Gastroesophageal sphincter (tissue), 3 donors: ENCODE measurements around the gene CACNA1E.

Experiments used
- CTCF ChIP-seq, 4 experiments: fragments of 200-600 bp in 2 of 4; fragments of 450-650 bp in 2 of 4; sonication (generic) in 1 of 4; IDR thresholded peaks; one replicate each; pipeline ENCODE4 v1.5.1; 2017 to 2019; ENCODE audit warnings: antibody characterized with exemption in 4 of 4, mild to moderate bottlenecking in 2 of 4, moderate library complexity in 2 of 4
- POLR2A ChIP-seq, 2 donors: fragments of 450-650 bp; IDR thresholded peaks; one replicate each; pipeline ENCODE4 v1.6.1; 2017; ENCODE audit warnings: antibody characterized with exemption in 2 of 2, mild to moderate bottlenecking in 2 of 2, moderate library complexity in 1 of 2
- POLR2AphosphoS5 ChIP-seq: sonication (generic); formaldehyde crosslinking; IDR thresholded peaks from one replicate; pipeline ENCODE4 v1.6.1; 2017; ENCODE audit warnings: antibody characterized with exemption

- no peak for TF ChIP-seq CTCF (IDR thresholded peaks at IDR 0.05)
- no peak for TF ChIP-seq POLR2A (IDR thresholded peaks at IDR 0.05)
- no peak for TF ChIP-seq POLR2AphosphoS5
Measured at GRCh38 chr1:181817091-181817490, 333.8 kb downstream of the CACNA1E start.
